ENCODE measurements around the gene NKD1. TPM values are rescaled to one million over a fixed set of nuclear protein-coding genes. Genes with fewer than 3 reads are reported as not detected.

The NKD1 gene
- total and polyA plus RNA-seq, 2 donors = 0.90 to 0.98 TPM

DNA sequence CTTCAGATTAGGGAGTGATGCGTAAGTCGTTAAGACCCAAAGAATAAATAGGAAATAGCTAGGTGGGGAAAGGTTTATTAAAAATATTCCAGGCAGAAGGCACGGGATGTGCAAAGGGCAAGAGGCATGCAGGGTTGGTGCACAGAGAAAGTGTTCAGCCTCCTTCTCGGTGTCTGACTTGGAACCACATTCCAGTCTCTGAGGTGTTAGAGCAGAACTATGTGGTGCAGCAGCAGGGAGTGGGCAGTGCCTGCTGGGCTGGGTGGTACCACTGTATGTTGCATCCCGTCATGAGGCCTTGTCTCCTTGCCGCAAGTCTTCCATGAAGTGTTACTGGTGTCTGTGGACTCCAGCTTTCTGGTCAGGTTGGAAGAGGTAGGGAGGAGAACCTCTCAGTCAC is 11.1 kb downstream of the NKD1 start:
- Histone ChIP-seq H3K4me1 (ENCODE audit: control insufficient read depth in 2 of 2, insufficient read depth in 2 of 2, low read length in 2 of 2) (peaks cover 0 to 4% of the 10 kb centered on the region in 2 donors), H3K9me3 (ENCODE audit: control insufficient read depth in 2 of 2, insufficient read depth in 1 of 2, low read length in 1 of 2) (no peaks in the 10 kb centered on the region), H3K36me3 (ENCODE audit: control insufficient read depth in 2 of 2, insufficient read depth in 2 of 2, low read length in 1 of 2) (no peaks in the 10 kb centered on the region), H3K27ac (ENCODE audit: low read depth in 1 of 2, low read length in 1 of 2) (no peak overlapping the region), H3K27me3 (ENCODE audit: control insufficient read depth in 2 of 2, insufficient read depth in 1 of 2, low read length in 1 of 2) (no peaks in the 10 kb centered on the region), H3K4me3 (ENCODE audit: low read length in 2 of 2) (no peak overlapping the region)
- DNase-seq (ENCODE audit: low read depth in 6 of 9, low spot score in 9 of 9) = no peak
- 98% methylated on average over 6 of the region's 6 CpGs for whole genome bisulfite sequencing

DNA sequence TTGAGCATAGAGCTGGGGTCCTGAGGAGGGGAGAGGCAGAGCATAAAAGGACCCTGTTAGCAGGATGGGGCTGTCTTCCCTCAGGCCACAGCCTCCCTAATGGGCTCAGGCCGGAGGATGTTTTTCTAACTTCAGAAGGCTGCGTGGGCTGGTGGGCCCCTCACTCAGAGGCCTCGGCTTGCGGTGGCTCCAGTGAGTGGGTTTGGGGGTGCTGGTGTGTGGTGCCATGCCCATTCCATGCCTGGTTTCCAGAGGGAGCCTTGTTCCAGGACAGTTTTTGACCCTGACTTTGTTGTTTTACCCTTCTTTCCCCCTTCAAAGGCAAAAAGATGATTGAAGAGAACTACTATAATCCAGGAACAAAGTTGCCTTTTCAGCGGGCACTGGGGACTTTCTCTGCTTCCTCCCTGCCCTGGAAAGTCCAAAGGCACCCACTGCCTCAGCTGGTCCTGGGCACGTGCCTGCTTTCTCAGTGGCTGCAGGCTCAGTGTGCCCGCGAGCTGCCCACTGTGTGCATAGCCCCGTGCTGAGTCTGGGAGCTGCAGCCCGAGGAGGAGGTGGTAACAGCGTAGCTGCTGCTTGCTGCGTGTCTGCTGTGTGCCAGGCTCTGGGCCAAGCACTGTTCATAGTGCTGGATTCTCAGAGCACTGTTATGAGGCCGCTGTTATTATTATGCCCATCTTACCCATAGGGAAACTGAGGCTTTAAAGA is 11.8 kb downstream of the NKD1 start:
- Histone ChIP-seq H3K4me3 (ENCODE audit: low read length in 2 of 2) (no peak overlapping the region), H3K4me1 (ENCODE audit: control insufficient read depth in 2 of 2, insufficient read depth in 2 of 2, low read length in 2 of 2) (peaks cover 0 to 6% of the 10 kb centered on the region in 2 donors), H3K36me3 (ENCODE audit: control insufficient read depth in 2 of 2, insufficient read depth in 2 of 2, low read length in 1 of 2) (no peaks in the 10 kb centered on the region), H3K27me3 (ENCODE audit: control insufficient read depth in 2 of 2, insufficient read depth in 1 of 2, low read length in 1 of 2) (no peaks in the 10 kb centered on the region), H3K9me3 (ENCODE audit: control insufficient read depth in 2 of 2, insufficient read depth in 1 of 2, low read length in 1 of 2) (no peaks in the 10 kb centered on the region), H3K27ac (ENCODE audit: low read depth in 1 of 2, low read length in 1 of 2) (no peak overlapping the region)
- no peak for DNase-seq (ENCODE audit: low read depth in 6 of 9, low spot score in 9 of 9)
- 96% methylated on average over 13 of the region's 13 CpGs for WGBS

- WGBS = 92% methylated on average over 4 of the region's 4 CpGs
- Histone ChIP-seq H3K27me3 (ENCODE audit: control insufficient read depth in 2 of 2, insufficient read depth in 1 of 2, low read length in 1 of 2) (no peaks in the 10 kb centered on the region), H3K9me3 (ENCODE audit: control insufficient read depth in 2 of 2, insufficient read depth in 1 of 2, low read length in 1 of 2) (no peaks in the 10 kb centered on the region), H3K4me3 (ENCODE audit: low read length in 2 of 2) (no peak overlapping the region), H3K36me3 (ENCODE audit: control insufficient read depth in 2 of 2, insufficient read depth in 2 of 2, low read length in 1 of 2) (no peaks in the 10 kb centered on the region), H3K4me1 (ENCODE audit: control insufficient read depth in 2 of 2, insufficient read depth in 2 of 2, low read length in 2 of 2) (peaks cover 0 to 6% of the 10 kb centered on the region in 2 donors), H3K27ac (ENCODE audit: low read depth in 1 of 2, low read length in 1 of 2) (no peak overlapping the region)
- no peak for DNase-seq (ENCODE audit: low read depth in 6 of 9, low spot score in 9 of 9)
These were observed 13.0 kb downstream of the NKD1 start for GRCh38 chr16:50560903-50561863.

DNA sequence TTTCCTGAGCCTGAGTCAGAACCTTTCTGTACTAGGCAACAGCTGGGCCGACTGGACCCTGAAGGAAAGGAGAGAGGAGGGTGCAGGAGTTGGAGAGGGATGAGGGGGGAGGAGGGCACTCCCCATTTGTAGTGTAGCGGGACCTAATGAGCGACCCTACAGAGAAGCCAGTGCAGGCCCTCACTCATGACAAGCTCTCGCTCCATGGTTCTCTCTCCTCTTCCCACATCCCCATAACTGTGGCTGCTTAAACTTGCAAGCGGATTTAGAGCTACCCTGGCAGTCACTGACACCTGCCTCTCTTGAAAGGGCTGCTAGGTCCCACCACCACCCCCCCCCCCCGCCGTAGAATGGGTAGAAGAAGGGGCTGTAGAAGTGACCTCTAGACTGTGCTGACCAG is 14.5 kb downstream of the NKD1 start:
- Histone ChIP-seq H3K27me3 (ENCODE audit: control insufficient read depth in 2 of 2, insufficient read depth in 1 of 2, low read length in 1 of 2) (no peaks in the 10 kb centered on the region), H3K27ac (ENCODE audit: low read depth in 1 of 2, low read length in 1 of 2) (no peak overlapping the region), H3K4me3 (ENCODE audit: low read length in 2 of 2) (no peak overlapping the region), H3K9me3 (ENCODE audit: control insufficient read depth in 2 of 2, insufficient read depth in 1 of 2, low read length in 1 of 2) (no peaks in the 10 kb centered on the region), H3K4me1 (ENCODE audit: control insufficient read depth in 2 of 2, insufficient read depth in 2 of 2, low read length in 2 of 2) (peaks cover 0 to 6% of the 10 kb centered on the region in 2 donors), H3K36me3 (ENCODE audit: control insufficient read depth in 2 of 2, insufficient read depth in 2 of 2, low read length in 1 of 2) (no peaks in the 10 kb centered on the region)
- 96% methylated on average over 7 of the region's 7 CpGs for WGBS
- no peak for DNase-seq (ENCODE audit: low read depth in 6 of 9, low spot score in 9 of 9)

DNA sequence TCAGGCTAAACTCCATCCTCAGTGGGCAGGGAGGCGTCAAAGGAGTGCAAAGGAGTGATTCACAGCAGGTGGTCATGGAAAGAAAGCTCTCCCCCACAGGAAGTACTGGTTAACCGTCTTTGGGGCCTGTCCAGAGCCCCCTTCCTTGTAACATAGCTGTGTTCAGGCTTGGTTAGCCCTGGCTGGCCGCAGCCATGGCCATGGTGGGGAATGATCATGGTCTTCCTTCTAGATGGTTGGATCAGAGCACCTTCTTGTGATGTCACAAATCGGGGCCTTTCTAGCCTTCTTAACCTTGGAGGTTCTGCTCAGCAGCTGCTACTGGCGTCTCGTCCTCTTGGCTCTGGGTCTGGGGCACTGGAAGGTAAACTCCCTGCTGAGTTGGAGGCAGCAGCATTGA is 15.8 kb downstream of the NKD1 start:
- DNase-seq (ENCODE audit: low read depth in 6 of 9, low spot score in 9 of 9) = no peak
- no peaks in the 10 kb centered on the region for H3K27me3 ChIP-seq (ENCODE audit: control insufficient read depth in 2 of 2, insufficient read depth in 1 of 2, low read length in 1 of 2)
- no peak overlapping the region for H3K4me3 ChIP-seq (ENCODE audit: low read length in 2 of 2)
- H3K4me1 ChIP-seq (ENCODE audit: control insufficient read depth in 2 of 2, insufficient read depth in 2 of 2, low read length in 2 of 2) = peaks cover 0 to 6% of the 10 kb centered on the region in 2 donors
- H3K36me3 ChIP-seq (ENCODE audit: control insufficient read depth in 2 of 2, insufficient read depth in 2 of 2, low read length in 1 of 2) = no peaks in the 10 kb centered on the region
- 85% methylated on average over 6 of the region's 6 CpGs for WGBS
- no peak overlapping the region for H3K27ac ChIP-seq (ENCODE audit: low read depth in 1 of 2, low read length in 1 of 2)
- H3K9me3 ChIP-seq (ENCODE audit: control insufficient read depth in 2 of 2, insufficient read depth in 1 of 2, low read length in 1 of 2) = no peaks in the 10 kb centered on the region

DNA sequence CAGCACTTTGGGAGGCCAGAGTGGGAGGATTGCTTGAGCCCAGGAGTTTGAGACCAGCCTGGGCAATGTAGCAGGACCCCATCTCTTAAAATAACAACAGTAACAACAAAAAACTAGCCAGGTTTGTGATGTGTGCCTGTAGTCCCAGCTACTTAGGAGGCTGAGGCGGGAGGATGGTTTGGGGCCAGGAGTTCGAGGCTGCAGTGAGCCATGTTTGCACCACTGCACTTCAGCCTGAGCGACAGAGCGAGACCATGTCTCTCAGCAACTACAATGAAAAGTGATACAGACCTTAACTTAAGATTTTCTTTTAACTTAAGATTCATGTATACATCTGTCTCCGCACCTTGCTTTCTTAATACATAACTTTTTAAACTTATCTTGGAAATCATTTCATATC is 17.2 kb downstream of the NKD1 start:
- no peaks in the 10 kb centered on the region for H3K36me3 ChIP-seq (ENCODE audit: control insufficient read depth in 2 of 2, insufficient read depth in 2 of 2, low read length in 1 of 2)
- H3K27ac ChIP-seq (ENCODE audit: low read depth in 1 of 2, low read length in 1 of 2) = no peak overlapping the region
- no peak for DNase-seq (ENCODE audit: low read depth in 6 of 9, low spot score in 9 of 9)
- 96% methylated on average over 5 of the region's 5 CpGs for WGBS
- no peak overlapping the region for H3K4me3 ChIP-seq (ENCODE audit: low read length in 2 of 2)
- H3K27me3 ChIP-seq (ENCODE audit: control insufficient read depth in 2 of 2, insufficient read depth in 1 of 2, low read length in 1 of 2) = no peaks in the 10 kb centered on the region
- peaks cover 0 to 6% of the 10 kb centered on the region in 2 donors for H3K4me1 ChIP-seq (ENCODE audit: control insufficient read depth in 2 of 2, insufficient read depth in 2 of 2, low read length in 2 of 2)
- no peaks in the 10 kb centered on the region for H3K9me3 ChIP-seq (ENCODE audit: control insufficient read depth in 2 of 2, insufficient read depth in 1 of 2, low read length in 1 of 2)

DNA sequence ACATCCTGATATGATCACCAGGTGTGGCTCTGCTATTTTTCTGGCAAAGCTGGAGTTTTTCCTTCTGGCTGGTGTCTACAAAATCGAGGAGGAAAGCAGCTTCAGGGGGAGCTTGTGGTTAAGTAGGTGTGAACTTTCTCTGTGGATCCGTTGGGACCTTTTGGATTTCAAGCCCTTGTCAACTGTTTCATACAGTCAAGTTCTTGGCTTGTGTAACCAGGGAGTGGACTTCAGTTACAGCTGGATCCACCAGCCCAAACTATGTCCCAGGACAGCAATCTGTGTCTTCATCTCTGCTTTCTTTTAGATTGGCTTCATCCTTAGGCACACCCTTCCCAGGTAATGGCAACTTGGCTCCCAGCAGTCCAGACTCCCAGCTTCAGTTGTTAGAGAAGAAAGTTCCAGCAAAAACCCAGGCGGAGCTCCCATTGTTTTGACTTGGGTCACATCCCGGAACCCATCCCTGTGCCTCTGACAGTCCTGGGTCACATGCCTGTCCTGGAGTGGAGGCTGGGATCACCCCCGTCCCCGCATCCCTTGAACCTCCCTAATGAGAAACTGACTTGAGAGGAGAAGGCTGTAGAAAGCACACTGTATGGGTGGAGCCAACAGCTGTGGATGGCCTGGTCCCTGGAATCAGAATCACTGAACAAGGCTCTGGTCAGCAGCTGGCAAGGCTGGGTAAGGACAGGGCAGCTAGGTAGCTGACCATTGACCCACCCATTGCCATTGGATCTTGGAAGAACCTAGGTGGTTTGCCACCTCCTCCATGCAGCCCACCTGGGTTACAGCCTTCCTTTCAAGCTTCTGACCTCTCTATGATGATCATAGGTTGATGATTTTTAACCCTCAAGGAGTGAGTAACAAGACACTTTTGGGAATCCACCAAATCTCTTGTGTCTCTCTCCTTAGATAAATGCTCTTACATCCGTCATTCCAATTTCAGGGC is 18.1 kb downstream of the NKD1 start:
- 93% methylated on average over 7 of the region's 7 CpGs for WGBS
- no peak overlapping the region for H3K27ac ChIP-seq (ENCODE audit: low read depth in 1 of 2, low read length in 1 of 2)
- H3K4me3 ChIP-seq (ENCODE audit: low read length in 2 of 2) = no peak overlapping the region
- H3K4me1 ChIP-seq (ENCODE audit: control insufficient read depth in 2 of 2, insufficient read depth in 2 of 2, low read length in 2 of 2) = peaks cover 0 to 6% of the 10 kb centered on the region in 2 donors
- H3K9me3 ChIP-seq (ENCODE audit: control insufficient read depth in 2 of 2, insufficient read depth in 1 of 2, low read length in 1 of 2) = no peaks in the 10 kb centered on the region
- H3K36me3 ChIP-seq (ENCODE audit: control insufficient read depth in 2 of 2, insufficient read depth in 2 of 2, low read length in 1 of 2) = no peaks in the 10 kb centered on the region
- no peak for DNase-seq (ENCODE audit: low read depth in 6 of 9, low spot score in 9 of 9)
- no peaks in the 10 kb centered on the region for H3K27me3 ChIP-seq (ENCODE audit: control insufficient read depth in 2 of 2, insufficient read depth in 1 of 2, low read length in 1 of 2)

DNA sequence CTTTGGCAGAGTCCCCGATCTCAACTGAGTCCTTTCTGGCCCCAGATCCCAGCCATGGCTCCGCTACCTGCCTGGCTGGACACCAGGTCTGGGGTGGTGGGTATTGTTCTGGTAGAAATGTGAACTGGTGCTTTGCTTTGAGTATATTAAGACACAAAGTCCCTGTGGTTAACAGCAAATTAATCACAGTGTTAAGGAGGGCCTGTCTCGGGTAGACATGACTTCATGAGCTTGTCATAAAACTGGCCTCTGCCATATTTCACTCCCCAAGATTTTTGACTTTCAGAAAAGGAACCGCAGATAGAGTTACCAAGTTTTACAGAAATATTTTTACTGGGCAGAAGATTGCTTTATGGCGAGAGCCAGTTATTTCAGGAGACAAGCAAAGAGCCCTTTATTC is 19.5 kb downstream of the NKD1 start:
- DNase-seq (ENCODE audit: low read depth in 6 of 9, low spot score in 9 of 9) = no peak
- Histone ChIP-seq H3K4me1 (ENCODE audit: control insufficient read depth in 2 of 2, insufficient read depth in 2 of 2, low read length in 2 of 2) (peaks cover 0 to 6% of the 10 kb centered on the region in 2 donors), H3K27ac (ENCODE audit: low read depth in 1 of 2, low read length in 1 of 2) (no peak overlapping the region), H3K36me3 (ENCODE audit: control insufficient read depth in 2 of 2, insufficient read depth in 2 of 2, low read length in 1 of 2) (no peaks in the 10 kb centered on the region), H3K4me3 (ENCODE audit: low read length in 2 of 2) (no peak overlapping the region), H3K27me3 (ENCODE audit: control insufficient read depth in 2 of 2, insufficient read depth in 1 of 2, low read length in 1 of 2) (no peaks in the 10 kb centered on the region), H3K9me3 (ENCODE audit: control insufficient read depth in 2 of 2, insufficient read depth in 1 of 2, low read length in 1 of 2) (no peaks in the 10 kb centered on the region)
- 92% methylated on average over 5 of the region's 5 CpGs for WGBS

Data from thymus (tissue), 11 donors.